G401.6 (cell line): ENCODE results near the gene HSD3B1.
"Not testable (repeated sequence)": the region's sequence is repeated elsewhere in the genome, so short reads cannot be mapped to it uniquely, and the experiment has no call there.

Experiments
- FAIRE-seq: peaks from 2 replicates; lab custom pipeline; 2012; peaks lifted over from hg19 to GRCh38; lab: Jason Lieb, UNC

The HSD3B1 gene

DNA sequence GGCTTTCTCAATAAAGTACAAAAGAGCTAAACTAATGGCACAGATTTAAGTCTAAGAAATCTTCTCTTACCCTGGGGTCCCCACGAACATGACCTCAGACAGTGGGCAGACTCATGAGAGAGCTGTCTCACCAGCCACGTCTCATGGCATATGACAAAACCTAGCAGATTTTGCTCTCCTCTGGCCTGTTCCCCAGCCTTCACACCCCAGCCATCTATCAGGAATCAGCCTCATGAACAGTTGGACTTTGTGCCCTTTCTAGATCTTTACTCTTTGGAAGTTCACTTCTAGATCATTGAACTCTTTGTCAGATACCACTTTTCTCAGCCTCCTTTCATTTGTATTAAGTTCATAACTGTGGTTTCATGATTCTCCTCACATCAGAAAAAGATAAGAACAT is 14.2 kb upstream of the HSD3B1 start:
- FAIRE-seq = no peak

DNA sequence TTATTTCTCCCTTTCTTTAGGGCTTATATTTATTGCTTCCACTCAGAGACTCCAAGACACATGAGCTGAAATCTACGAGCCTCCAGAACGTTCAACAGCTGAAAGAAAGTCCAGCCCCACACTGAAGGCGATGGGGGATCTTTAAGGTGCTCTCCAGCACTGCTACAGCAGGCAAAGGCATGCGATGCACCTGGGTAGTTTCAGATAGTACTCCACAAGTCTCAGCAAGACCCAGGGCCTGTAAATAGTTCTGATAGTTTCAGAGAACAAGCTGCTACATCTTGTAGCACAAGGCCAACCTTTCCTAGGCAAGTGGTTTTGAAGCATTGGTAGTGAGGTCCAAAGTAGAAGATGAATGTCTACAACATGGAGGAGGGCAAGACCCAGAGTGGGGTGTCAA is 2.2 kb upstream of the HSD3B1 start:
- no peak for FAIRE-seq

- FAIRE-seq = no peak
These were observed 3.0 kb downstream of the HSD3B1 start for GRCh38 chr1:119510046-119510445.

GRCh38 chr1:119515221-119515620 is 8.2 kb downstream of the HSD3B1 start:
- no peak for FAIRE-seq

DNA sequence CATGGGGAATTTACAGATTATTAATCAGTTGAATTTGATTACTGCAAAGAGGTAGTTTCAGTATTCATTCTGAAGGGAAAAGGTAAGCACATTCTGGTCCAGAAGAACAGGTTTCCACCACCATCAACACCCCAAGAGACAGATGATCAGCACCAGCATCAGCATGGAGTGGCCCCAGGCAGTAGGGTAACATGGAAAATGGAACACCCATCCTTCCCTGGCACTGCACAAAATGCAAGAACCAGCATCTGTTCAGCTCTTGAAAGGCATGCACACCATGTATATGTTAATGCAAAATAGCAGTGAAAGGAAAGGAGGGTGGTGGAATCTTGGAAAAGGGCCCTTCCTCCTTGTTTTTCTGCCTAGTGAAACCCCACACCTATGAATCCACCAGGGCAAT is 9.2 kb downstream of the HSD3B1 start:
- FAIRE-seq = no peak

- FAIRE-seq = no peak
These were observed 9.7 kb downstream of the HSD3B1 start for GRCh38 chr1:119516680-119517079.

GRCh38 chr1:119517667-119518066 is 10.7 kb downstream of the HSD3B1 start:
- FAIRE-seq = not testable (repeated sequence)

GRCh38 chr1:119531606-119532323 is 24.8 kb downstream of the HSD3B1 start:
- FAIRE-seq = no peak

DNA sequence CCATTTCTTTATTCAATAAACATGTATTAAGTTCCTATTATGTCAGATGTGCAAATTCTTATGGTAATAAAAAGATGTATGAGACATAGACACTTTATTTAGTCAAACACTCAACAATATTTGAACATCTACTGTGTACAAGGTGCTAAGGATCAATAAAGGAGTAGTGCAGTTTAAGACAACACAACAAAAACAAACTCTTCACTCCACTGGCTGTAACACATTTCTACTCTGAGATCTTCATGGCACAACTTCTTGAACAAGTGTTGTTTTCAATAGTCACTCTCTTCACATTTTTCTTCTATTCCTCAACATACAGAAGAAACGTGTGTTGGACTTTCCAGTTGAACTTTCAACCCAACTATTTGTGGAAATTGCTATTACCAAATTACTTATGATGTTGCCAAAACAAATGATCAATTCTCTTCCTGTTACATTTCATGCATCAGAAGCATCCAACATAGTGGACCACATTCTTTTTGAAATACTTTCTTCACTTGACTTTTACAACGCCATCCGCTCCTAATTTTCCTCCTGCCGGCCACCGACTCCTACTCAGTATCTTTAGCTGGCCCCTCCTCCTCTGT is 25.4 kb downstream of the HSD3B1 start:
- no peak for FAIRE-seq

DNA sequence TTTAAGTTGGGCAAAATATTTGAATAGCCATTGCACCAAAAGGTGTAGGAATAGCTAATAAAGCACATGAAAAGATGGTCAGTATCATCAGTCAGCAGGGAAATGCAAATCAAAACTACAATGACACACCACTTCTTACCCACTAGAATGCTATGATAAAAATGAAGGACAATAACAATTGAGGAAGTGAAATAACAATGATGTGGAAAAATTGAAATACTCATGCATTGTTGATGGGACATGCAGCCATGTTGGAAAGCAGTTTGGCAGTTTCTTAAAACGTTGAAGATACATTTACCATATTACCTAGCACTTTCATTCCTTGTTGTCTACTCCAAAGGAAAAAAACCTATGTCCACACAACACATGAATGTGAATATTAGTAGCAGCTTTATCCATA is 28.4 kb downstream of the HSD3B1 start:
- FAIRE-seq = no peak

GRCh38 chr1:119537966-119538365 is 31.0 kb downstream of the HSD3B1 start:
- no peak for FAIRE-seq

DNA sequence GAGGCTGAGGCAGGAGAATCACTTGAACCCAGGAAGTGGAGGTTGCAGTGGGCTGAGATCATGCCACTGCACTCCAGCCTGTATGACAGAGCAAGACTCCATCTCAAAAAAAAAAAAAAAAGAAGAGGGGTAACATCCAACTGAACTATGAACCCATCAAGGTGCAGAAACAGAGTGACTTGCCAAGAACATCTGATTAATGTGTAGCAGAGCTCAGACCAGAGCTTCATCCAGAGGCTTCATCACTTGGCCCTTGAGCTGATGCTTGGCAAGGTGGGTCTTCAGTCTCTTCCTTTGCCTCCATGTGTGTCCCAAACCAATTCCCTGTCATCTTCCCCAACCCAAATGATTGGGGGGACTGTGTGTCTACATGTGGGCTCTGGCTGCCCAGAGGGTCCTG is 32.6 kb downstream of the HSD3B1 start:
- no peak for FAIRE-seq

- FAIRE-seq = no peak
These were observed 34.4 kb downstream of the HSD3B1 start for GRCh38 chr1:119541389-119541788.

DNA sequence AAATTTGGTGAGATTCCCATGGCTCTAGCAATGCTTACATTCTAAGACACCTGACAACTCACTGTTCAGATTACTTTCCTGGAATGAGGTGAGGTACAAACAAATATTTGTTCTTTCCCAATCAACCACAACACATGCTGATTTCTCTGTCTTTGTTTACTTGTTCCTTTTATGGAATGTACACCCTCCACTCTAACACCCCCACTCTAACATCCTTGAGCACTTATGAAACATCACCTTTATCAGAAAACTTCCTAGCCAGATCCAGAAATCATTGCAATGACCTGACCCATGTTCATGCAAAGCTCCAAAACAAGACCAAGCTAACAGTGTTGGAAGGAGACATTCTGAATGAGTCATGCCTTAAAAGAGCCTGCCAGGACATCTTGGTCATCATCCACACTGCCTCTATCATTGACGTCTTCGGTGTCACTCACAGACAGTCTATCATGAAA is 35.5 kb downstream of the HSD3B1 start:
- no peak for FAIRE-seq

GRCh38 chr1:119544165-119544762 is 37.3 kb downstream of the HSD3B1 start:
- FAIRE-seq = no peak

DNA sequence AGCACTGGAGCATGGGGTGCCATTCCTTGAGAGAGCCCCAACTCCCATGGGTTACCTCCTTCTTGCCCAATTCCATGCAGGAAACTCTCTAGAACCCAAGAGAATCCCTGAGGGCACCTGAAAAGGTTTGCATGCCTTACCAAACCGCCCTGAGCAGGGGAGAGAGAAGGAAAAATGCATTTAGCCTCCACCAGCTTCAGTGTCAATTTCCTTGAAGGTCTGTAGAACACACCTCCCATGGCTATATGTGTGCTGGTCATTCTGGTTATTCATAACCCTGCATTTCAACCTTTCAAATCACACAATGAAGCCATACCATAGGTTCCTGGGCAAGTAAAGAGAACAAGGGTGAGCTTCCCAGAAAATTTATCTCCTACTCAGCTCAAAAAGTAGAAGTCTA is 39.6 kb downstream of the HSD3B1 start:
- FAIRE-seq = no peak

DNA sequence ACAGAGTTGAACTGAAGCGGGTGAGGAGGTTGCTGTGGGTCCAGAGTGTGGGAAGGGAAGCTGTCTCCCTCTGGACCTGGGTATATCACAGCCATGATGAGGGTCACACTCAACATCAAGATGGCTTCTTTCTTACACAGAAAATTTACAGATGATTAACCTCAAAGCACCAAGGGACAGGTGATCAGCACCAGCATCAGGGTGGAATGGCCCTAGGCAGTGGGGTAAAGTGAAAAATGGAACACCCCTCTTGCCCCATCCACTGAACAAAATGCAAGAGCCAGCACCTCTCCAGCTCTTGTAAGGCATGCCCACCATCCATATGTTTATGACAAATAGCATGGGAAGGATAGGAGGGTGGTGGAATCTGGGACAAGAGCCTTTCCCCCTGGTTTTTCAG is 40.3 kb downstream of the HSD3B1 start:
- FAIRE-seq = no peak

GRCh38 chr1:119547805-119548204 is 40.8 kb downstream of the HSD3B1 start:
- FAIRE-seq = no peak

- FAIRE-seq = no peak
These were observed 42.7 kb downstream of the HSD3B1 start for GRCh38 chr1:119549719-119550132.

DNA sequence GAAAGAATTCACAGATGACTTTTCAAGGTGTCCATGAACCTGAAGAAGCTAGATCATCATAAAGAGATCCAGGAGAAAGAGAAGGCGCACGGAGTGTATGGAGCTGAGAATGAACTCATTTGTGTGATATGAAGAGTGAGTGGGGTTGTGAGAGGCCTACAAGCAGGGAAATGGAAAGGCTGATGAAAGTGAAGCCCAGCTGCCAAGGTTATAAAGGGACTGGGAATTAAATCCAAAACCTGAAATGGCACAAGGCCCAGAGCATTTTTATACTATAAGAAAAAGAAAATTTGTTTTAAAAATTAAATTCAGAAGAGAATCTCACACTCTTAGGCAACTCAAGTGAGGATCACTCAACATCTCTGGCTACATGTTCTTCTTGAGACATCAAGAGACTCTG is 43.4 kb downstream of the HSD3B1 start:
- FAIRE-seq = no peak

- no peak for FAIRE-seq
These were observed 44.2 kb downstream of the HSD3B1 start for GRCh38 chr1:119551218-119551617.

DNA sequence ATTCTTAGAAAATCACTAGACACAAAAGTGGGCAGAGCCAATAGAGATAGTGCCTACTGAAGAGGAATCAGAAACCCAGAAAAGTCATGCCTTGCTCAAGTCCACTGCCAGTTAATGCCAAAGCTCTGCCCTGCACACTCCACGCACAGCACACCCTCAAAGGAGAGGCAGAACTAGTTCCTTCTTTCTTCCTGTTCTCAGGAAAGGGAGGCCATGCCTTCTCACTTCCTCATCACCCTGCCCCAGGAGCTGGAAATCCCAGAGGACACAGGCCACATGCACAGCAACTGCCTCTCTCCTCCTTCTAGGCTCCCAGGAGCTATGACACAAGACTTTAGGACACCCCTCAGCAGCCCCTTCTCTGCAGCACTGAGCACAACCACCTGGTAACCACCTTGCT is 45.6 kb downstream of the HSD3B1 start:
- FAIRE-seq = not testable (repeated sequence)

DNA sequence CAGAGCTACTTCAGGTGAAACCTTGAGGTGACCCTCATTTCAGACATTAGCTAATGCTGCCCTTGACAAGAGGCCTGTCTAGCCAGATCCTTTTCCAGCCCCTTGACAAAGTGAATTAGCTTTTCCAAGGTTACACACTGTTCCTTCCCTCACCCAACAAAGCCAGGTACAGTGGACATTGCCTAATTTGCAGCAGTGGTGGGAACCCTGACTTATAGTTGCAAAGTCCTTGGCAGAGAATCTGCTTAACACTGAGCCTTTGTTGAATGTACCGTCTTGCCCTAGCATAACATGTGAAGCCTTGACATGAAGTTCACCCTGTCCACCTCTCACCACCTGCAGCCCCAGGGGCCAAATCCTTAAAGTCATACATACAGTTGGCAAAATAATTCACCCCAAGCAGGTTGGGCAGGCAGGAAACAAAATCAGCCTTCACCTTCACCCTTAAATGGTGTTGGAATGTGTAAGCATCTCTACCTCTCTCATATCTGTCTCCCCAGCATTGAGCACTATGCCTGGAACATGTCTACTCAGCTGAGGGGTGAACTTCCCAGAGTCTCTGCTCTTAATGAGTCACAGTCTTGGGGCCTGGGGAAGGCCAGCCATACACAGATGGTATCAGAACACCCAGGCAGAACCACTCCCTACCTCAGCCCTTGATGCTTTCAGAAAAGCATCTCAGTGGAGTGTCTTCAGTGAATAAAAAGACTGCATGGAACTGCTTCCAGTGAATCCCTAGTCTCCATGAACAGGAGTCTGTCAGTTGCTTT is 46.5 kb downstream of the HSD3B1 start:
- FAIRE-seq = not testable (repeated sequence)
